OCI-LY3 (cell line): Measurements from ENCODE around the gene WWOX.

ENCODE experiments used
- H2AFZ ChIP-seq: fragments of 200-600, 300-600 bp; shearing (Covaris generic); 2 replicates; pipeline ENCODE4 v1.6.0; 2014; ENCODE audit warnings: antibody characterized with exemption, low read depth, low read length
- H3K27ac ChIP-seq: fragments of 200-600, 300-600 bp; sonication (generic); 2 replicates; pipeline ENCODE4 v1.5.1; 2014; ENCODE audit warnings: mild to moderate bottlenecking, low read length, moderate library complexity, mixed read lengths
- H3K27me3 ChIP-seq: fragments of 200-600, 300-600 bp; sonication (generic); 2 replicates; pipeline ENCODE4 v1.6.1; 2014; ENCODE audit warnings: low read depth, low read length, mixed read lengths
- H3K36me3 ChIP-seq: fragments of 200-600, 300-600 bp; sonication (generic); replicated peaks from 2 replicates; pipeline ENCODE3; 2014; ENCODE audit warnings: low read depth, low read length, mixed read lengths
- H3K4me1 ChIP-seq: fragments of 300-600, 200-600 bp; sonication (generic); 2 replicates; pipeline ENCODE4 v1.6.1; 2014; ENCODE audit warnings: low read length, mixed read lengths
- H3K4me2 ChIP-seq: fragments of 200-600, 300-600 bp; sonication (generic); 2 replicates; pipeline ENCODE4 v1.6.1; 2014; ENCODE audit warnings: low read length, mixed read lengths
- H3K4me3 ChIP-seq: fragments of 300-600, 200-600 bp; sonication (generic); 2 replicates; pipeline ENCODE4 v1.5.1; 2014; ENCODE audit warnings: antibody characterized with exemption, mild to moderate bottlenecking, low read length, moderate library complexity
- H3K79me2 ChIP-seq: fragments of 300-600, 200-600 bp; shearing (Covaris generic); 2 replicates; pipeline ENCODE4 v1.6.1; 2014; ENCODE audit warnings: mild to moderate bottlenecking, low read length, mixed read lengths
- H3K9ac ChIP-seq: fragments of 300-600, 200-600 bp; shearing (Covaris generic); 2 replicates; pipeline ENCODE4 v1.6.0; 2014; ENCODE audit warnings: mild to moderate bottlenecking, low read length, moderate library complexity
- H3K9me3 ChIP-seq: fragments of 200-600, 300-600 bp; shearing (Covaris generic); 2 replicates; pipeline ENCODE4 v1.6.1; 2014; ENCODE audit warnings: low read length, mixed read lengths; ENCODE audit not compliant: insufficient read depth
- H4K20me1 ChIP-seq: fragments of 200-600, 300-600 bp; sonication (generic); 2 replicates; pipeline ENCODE4 v1.6.1; 2016; ENCODE audit warnings: low read length, mixed read lengths; ENCODE audit not compliant: insufficient read depth
- EZH2phosphoT487 ChIP-seq: fragments of 200-600 bp; shearing (Covaris generic); IDR thresholded peaks from 2 replicates; pipeline ENCODE4 v1.6.1; 2018; ENCODE audit warnings: antibody characterized with exemption, mixed run types, low read depth
- TF ChIP-seq, protein P1 (sequence below): fragments of 200-600, 300-600 bp; sonication (generic); IDR thresholded peaks from 2 replicates; pipeline ENCODE4 v1.5.1; 2014; ENCODE audit warnings: antibody characterized with exemption, low read length, low read depth

The WWOX gene

DNA sequence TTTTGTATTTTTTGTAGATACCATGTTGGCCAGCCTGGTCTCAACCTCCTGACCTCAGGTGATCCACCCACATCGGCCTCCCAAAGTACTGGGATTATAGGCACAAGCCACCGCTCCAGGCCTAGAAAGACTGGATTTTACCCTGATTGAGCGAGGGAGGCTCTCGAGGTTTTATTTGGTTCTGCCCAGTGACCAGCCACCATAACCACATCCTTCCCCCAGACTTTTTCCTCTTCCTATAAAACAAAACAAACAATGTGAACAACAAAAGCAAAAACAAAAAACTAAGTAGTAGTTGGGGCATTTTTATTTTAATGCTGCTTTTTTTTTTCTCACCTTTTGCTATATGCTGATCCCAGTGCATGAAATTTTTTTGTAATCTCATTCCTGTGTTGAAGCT is 991.5 kb downstream of the WWOX start:
- H3K27me3 ChIP-seq = no peaks in the 10 kb centered on the region
- H3K4me1 ChIP-seq = no peaks in the 10 kb centered on the region
- no peak overlapping the region for H3K9ac ChIP-seq
- H2AFZ ChIP-seq = no peak overlapping the region
- TF ChIP-seq, protein P1, sequence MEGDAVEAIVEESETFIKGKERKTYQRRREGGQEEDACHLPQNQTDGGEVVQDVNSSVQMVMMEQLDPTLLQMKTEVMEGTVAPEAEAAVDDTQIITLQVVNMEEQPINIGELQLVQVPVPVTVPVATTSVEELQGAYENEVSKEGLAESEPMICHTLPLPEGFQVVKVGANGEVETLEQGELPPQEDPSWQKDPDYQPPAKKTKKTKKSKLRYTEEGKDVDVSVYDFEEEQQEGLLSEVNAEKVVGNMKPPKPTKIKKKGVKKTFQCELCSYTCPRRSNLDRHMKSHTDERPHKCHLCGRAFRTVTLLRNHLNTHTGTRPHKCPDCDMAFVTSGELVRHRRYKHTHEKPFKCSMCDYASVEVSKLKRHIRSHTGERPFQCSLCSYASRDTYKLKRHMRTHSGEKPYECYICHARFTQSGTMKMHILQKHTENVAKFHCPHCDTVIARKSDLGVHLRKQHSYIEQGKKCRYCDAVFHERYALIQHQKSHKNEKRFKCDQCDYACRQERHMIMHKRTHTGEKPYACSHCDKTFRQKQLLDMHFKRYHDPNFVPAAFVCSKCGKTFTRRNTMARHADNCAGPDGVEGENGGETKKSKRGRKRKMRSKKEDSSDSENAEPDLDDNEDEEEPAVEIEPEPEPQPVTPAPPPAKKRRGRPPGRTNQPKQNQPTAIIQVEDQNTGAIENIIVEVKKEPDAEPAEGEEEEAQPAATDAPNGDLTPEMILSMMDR = no peak
- no peak for TF ChIP-seq EZH2phosphoT487
- no peaks in the 10 kb centered on the region for H4K20me1 ChIP-seq
- no peaks in the 10 kb centered on the region for H3K36me3 ChIP-seq
- H3K27ac ChIP-seq = no peak overlapping the region
- no peaks in the 10 kb centered on the region for H3K79me2 ChIP-seq
- no peak overlapping the region for H3K4me2 ChIP-seq
- H3K9me3 ChIP-seq = no peaks in the 10 kb centered on the region
- H3K4me3 ChIP-seq = no peak overlapping the region

DNA sequence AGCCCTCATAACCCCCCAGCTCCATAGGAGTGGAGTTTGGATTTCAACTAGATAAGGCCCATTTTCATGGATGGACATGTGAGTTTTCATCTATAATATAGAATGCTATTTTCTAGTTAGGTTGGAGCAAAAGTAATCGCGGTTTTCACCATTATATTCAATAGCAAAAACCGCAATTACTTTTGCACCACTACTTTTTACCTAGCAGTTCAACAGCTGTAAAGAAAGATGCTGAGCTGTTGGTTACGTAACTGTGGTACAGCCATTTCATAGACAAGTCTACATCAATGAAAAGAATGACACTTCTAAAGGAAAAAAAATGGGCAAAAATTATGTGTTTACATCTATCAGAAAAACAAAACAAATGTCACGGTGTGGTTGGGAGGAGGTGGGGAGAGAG is 993.4 kb downstream of the WWOX start:
- Histone ChIP-seq H3K9me3 (no peaks in the 10 kb centered on the region), H3K4me2 (no peak overlapping the region), H4K20me1 (no peaks in the 10 kb centered on the region), H3K4me1 (no peaks in the 10 kb centered on the region), H3K79me2 (no peaks in the 10 kb centered on the region), H3K4me3 (no peak overlapping the region), H3K36me3 (no peaks in the 10 kb centered on the region), H3K9ac (no peak overlapping the region), H3K27me3 (peaks cover 4% of the 10 kb centered on the region; the same call in 1 of the 2 replicates), H2AFZ (no peak overlapping the region), H3K27ac (no peak overlapping the region)
- no peak for TF ChIP-seq EZH2phosphoT487
- TF ChIP-seq, protein P1 = no peak

DNA sequence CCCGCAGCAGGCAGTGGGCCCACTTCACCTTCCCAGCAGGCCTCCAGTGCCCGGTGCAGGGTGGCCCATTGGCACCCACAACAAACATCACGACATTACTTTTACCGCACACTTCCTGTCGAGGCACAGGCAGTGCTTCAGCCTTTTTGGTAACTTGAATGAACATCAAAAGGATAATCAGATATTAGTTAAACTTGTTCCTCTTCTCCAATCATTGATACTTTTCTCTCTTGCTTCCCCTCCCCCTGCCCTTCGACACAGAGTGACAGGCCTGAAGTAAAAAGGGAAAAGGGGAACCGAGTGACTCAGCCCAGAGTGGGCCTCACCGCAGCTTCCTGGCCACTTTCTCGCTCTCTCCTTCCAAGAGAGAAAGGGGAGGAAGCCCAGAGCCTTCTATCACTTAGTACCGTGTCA is 994.1 kb downstream of the WWOX start:
- Histone ChIP-seq H3K9ac (no peak overlapping the region), H3K4me2 (no peak overlapping the region), H3K36me3 (no peaks in the 10 kb centered on the region), H3K9me3 (no peaks in the 10 kb centered on the region), H2AFZ (no peak overlapping the region), H3K79me2 (no peaks in the 10 kb centered on the region), H3K27ac (no peak overlapping the region), H3K4me3 (no peak overlapping the region), H3K4me1 (no peaks in the 10 kb centered on the region), H4K20me1 (no peaks in the 10 kb centered on the region), H3K27me3 (peaks cover 5% of the 10 kb centered on the region; the same call in 1 of the 2 replicates)
- TF ChIP-seq, protein P1 = no peak
- no peak for TF ChIP-seq EZH2phosphoT487

DNA sequence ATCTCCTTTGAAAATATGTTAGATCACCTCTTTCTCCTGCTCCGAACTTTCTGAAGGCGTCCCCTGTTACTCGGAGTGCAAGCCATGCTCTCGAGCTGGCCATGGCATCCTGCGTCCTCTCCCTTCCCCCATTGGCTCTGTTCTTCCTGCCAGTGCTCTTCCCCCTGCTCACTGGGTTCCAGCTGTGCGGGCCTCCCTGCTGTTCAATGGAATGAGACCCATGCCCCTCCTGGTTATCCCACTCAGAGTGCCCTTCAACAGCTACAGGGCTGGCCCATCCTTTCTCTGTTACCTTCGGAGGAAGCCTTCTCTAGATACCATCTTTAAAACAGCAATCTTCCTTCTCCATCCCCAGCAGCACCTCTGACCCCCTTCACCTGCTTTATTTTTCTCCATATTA is 996.8 kb downstream of the WWOX start:
- no peaks in the 10 kb centered on the region for H3K4me1 ChIP-seq
- H3K4me3 ChIP-seq = no peak overlapping the region
- H3K27ac ChIP-seq = no peak overlapping the region
- H4K20me1 ChIP-seq = no peaks in the 10 kb centered on the region
- peaks cover 24% of the 10 kb centered on the region; the same call in 1 of the 2 replicates for H3K27me3 ChIP-seq
- TF ChIP-seq, protein P1 = no peak
- TF ChIP-seq EZH2phosphoT487 = no peak
- no peak overlapping the region for H3K4me2 ChIP-seq
- no peaks in the 10 kb centered on the region for H3K79me2 ChIP-seq
- H3K9me3 ChIP-seq = no peaks in the 10 kb centered on the region
- no peak overlapping the region for H3K9ac ChIP-seq
- H3K36me3 ChIP-seq = no peaks in the 10 kb centered on the region
- no peak overlapping the region for H2AFZ ChIP-seq
